Subcutaneous abdominal adipose tissue (tissue), 5 donors: ENCODE data around the gene PAPSS2.
"Not testable (repeated sequence)": the region's sequence is repeated elsewhere in the genome, so short reads cannot be mapped to it uniquely, and the experiment has no call there.

ENCODE experiments used
- H3K27ac ChIP-seq: one replicate; pipeline ENCODE4 v1.7.0; 2013; ENCODE audit warnings: low read depth, mild to moderate bottlenecking, inconsistent platforms, low read length, moderate library complexity
- H3K27me3 ChIP-seq, 5 donors: one replicate each; pipeline ENCODE4 v1.7.0; 2013; ENCODE audit warnings: low read length in 5 of 5, inconsistent platforms in 1 of 5; ENCODE audit not compliant: control insufficient read depth in 5 of 5, insufficient read depth in 4 of 5
- H3K36me3 ChIP-seq, 5 donors: one replicate each; pipeline ENCODE4 v1.7.0; 2013; ENCODE audit warnings: low read length in 5 of 5; ENCODE audit not compliant: control insufficient read depth in 5 of 5, insufficient read depth in 5 of 5
- H3K4me1 ChIP-seq, 5 donors: one replicate each; pipeline ENCODE4 v1.7.0; 2013; ENCODE audit warnings: low read length in 5 of 5, mild to moderate bottlenecking in 3 of 5, moderate library complexity in 1 of 5; ENCODE audit not compliant: control insufficient read depth in 5 of 5, insufficient read depth in 5 of 5
- H3K4me3 ChIP-seq, 5 donors: one replicate each; pipeline ENCODE4 v1.7.0; 2013; ENCODE audit warnings: low read length in 5 of 5, low read depth in 1 of 5
- H3K9ac ChIP-seq, 5 donors: one replicate each; pipeline ENCODE4 v1.7.0; 2013; ENCODE audit warnings: low read length in 5 of 5, mild to moderate bottlenecking in 4 of 5, moderate library complexity in 3 of 5
- H3K9me3 ChIP-seq, 5 donors: one replicate each; pipeline ENCODE4 v1.7.0; 2013; ENCODE audit warnings: low read length in 5 of 5; ENCODE audit not compliant: control insufficient read depth in 5 of 5
- donor health status: healthy.
- donor health status: healthy.
- donor health status: healthy.
- donor health status: healthy.
- donor health status: healthy.

The PAPSS2 gene

DNA sequence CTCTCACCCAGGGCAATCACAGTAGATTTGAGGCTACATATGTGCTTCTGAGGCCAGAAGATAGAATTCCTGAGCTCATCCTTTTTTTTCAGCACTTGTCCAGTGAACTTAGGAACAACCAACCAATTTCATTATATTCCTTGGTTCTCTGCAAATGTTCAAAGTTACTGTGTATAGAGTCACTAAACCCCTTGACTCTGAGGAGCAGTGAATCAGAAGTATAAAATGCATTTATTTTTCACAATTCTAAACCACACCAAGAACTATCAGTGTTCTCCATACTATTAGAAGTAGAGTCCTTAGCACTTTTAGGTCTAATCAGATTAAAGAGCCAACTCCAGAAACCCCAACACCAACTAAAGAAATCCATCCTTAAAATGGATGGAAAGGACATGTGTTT is 19.6 kb upstream of the PAPSS2 start:
- no peak overlapping the region for H3K27ac ChIP-seq
- no peak overlapping the region for H3K9ac ChIP-seq

DNA sequence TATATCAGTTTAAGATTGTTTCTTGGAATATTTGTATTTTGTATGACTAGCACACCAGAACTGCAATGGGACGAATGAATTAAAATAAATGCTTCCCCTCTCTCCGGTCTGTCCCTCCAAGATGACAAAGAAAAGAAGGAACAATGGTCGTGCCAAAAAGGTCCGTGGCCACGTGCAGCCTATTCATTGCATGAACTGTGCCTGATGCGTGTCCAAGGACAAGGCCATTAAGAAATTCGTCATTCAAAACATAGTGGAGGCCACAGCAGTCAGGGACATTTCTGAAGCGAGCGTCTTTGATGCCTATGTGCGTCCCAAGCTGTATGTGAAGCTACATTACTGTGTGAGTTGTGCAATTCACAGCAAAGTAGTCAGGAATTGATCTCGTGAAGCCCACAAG is 17.2 kb upstream of the PAPSS2 start:
- H3K4me1 ChIP-seq, result peaks cover 0 to 8% (median 0%) of the 10 kb centered on the region in 5 donors
- H3K27ac ChIP-seq, result no peak overlapping the region
- H3K27me3 ChIP-seq, result no peaks in the 10 kb centered on the region
- no peak overlapping the region for H3K9ac ChIP-seq
- no peaks in the 10 kb centered on the region for H3K9me3 ChIP-seq
- H3K4me3 ChIP-seq, result no peak overlapping the region
- no peaks in the 10 kb centered on the region for H3K36me3 ChIP-seq

More for the DNA sequence above, 19.6 kb upstream of the PAPSS2 start:
- H3K27me3 ChIP-seq, result no peaks in the 10 kb centered on the region
- peaks cover 0 to 8% (median 0%) of the 10 kb centered on the region in 5 donors for H3K4me1 ChIP-seq
- no peaks in the 10 kb centered on the region for H3K36me3 ChIP-seq
- H3K4me3 ChIP-seq, result no peak overlapping the region
- H3K9me3 ChIP-seq, result no peaks in the 10 kb centered on the region

DNA sequence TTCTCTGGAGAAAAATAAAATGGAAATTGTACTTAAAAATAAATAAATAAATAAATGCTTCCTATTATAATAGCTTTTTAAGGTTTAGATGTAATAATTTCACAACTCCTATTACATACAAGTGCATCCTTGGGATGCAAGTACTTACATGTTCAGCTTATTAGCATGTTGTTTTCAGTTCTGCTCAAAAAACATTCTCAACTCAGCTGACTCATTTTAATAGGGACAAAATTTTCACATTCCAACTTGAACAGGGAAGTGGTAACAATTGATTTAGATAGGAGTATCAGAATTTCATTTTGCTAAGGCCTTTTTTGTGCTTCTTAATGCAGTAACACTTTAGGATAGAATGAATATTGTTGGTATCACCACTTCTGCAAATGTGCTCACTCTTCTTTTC is 16.7 kb upstream of the PAPSS2 start:
- Histone ChIP-seq H3K4me3 (no peak overlapping the region), H3K27me3 (no peaks in the 10 kb centered on the region), H3K4me1 (peaks cover 0 to 8% (median 0%) of the 10 kb centered on the region in 5 donors), H3K9me3 (no peaks in the 10 kb centered on the region), H3K9ac (no peak overlapping the region), H3K27ac (no peak overlapping the region), H3K36me3 (no peaks in the 10 kb centered on the region)

DNA sequence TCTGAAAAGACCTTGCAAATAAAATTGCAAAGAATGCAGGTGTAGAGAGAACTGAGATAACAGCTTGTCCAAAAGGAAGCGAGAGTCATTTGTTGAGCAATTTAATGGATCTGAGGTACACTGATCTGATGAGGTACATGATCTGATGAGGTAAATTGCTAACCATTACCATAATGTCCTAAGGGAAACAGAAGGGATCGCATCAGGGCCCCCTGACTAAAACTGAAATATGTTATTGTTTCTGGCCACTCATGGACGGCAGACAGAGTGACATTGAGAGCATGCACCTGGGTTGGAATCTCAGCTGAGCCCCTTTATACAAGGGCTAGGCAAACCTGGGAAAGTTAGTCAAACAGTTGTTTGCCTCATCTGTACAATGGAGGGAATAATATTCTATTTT is 15.8 kb upstream of the PAPSS2 start:
- no peak overlapping the region for H3K27ac ChIP-seq
- H3K27me3 ChIP-seq, result no peaks in the 10 kb centered on the region
- peaks cover 0 to 8% (median 0%) of the 10 kb centered on the region in 5 donors for H3K4me1 ChIP-seq

DNA sequence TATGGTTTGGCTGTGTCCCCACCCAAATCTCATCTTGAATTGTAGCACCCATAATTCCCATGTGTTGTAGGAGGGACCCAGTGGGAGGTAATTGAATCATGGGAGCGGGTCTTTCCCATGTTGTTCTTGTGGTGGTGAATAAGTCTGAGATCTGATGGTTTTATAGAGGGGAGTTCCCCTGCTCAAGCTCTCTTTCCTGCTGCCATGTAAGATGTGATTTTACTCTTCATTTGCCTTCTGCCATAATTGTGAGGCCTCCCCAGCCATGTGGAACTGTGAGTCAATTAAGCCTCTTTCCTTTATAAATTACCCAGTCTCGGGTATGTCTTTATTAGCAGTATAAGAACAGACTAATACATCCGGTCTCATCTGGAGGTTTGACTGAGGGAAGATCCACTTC is 15.2 kb upstream of the PAPSS2 start:
- not testable (repeated sequence) for H3K9me3 ChIP-seq, H3K27me3 ChIP-seq, H3K27ac ChIP-seq, H3K4me3 ChIP-seq, H3K4me1 ChIP-seq, H3K36me3 ChIP-seq, H3K9ac ChIP-seq

More for the DNA sequence above, 15.8 kb upstream of the PAPSS2 start:
- Histone ChIP-seq H3K4me3 (no peak overlapping the region), H3K9ac (no peak overlapping the region), H3K36me3 (no peaks in the 10 kb centered on the region), H3K9me3 (no peaks in the 10 kb centered on the region)

DNA sequence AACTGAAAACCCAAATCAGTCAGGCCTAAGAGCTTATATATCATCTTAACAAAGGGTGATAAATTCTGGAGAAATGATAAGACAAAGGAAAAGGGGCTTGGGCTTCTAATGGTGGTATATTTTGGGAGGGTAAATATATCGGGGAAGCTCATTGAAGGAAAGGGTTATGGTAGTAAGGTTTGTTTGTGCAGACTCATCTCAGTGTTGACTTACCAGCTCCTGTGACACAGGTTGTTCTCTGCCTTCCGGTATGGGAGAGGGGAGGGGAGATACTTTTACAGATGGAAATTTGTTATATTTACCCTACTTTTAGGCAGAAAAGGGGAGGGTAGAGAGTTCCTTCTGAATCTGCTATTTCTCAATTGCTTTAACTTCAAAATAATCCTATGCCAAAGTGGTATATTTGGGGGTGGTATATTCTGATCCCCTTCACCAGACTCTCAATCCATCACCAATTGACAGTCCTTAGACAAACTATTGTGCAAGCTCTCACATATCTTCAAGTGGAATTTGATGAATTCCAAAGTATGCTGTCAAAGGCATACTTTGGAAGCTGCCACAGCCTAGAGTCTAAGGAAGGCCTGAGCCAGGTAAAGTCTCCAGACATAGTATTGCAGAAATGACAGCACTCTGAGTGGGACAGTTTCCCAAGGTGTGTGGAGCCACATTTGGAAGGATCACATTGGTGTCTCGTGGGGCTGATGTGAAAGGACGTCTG is 13.3 kb upstream of the PAPSS2 start:
- Histone ChIP-seq H3K9me3 (no peaks in the 10 kb centered on the region), H3K27ac (no peak overlapping the region), H3K4me1 (peaks cover 0 to 8% (median 0%) of the 10 kb centered on the region in 5 donors)

DNA sequence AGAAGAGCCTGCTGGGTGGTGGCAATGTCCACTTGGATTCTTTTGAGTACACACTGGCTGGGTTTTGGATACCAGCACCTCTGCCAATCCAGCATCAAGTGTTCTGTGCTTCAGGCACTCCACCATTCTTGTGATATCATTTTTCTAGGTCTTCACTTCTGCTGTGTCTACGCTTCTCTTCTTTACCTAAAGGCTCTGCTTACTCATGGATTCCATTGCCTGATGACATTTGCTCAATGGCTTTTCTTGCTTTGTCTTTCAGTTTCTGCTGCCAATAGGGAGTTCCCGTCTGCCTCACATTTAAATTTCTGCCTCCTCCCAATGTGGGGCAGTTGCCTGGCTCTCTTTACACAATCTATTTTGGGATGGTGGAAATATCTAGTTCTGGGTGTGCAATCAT is 12.7 kb upstream of the PAPSS2 start:
- no peaks in the 10 kb centered on the region for H3K36me3 ChIP-seq
- H3K4me1 ChIP-seq, result peaks cover 0 to 6% (median 0%) of the 10 kb centered on the region in 5 donors
- H3K9ac ChIP-seq, result no peak overlapping the region
- no peak overlapping the region for H3K4me3 ChIP-seq
- H3K27me3 ChIP-seq, result no peaks in the 10 kb centered on the region
- no peaks in the 10 kb centered on the region for H3K9me3 ChIP-seq
- no peak overlapping the region for H3K27ac ChIP-seq

More for the DNA sequence above, 13.3 kb upstream of the PAPSS2 start:
- no peaks in the 10 kb centered on the region for H3K36me3 ChIP-seq
- H3K4me3 ChIP-seq, result no peak overlapping the region
- H3K27me3 ChIP-seq, result no peaks in the 10 kb centered on the region
- H3K9ac ChIP-seq, result no peak overlapping the region

DNA sequence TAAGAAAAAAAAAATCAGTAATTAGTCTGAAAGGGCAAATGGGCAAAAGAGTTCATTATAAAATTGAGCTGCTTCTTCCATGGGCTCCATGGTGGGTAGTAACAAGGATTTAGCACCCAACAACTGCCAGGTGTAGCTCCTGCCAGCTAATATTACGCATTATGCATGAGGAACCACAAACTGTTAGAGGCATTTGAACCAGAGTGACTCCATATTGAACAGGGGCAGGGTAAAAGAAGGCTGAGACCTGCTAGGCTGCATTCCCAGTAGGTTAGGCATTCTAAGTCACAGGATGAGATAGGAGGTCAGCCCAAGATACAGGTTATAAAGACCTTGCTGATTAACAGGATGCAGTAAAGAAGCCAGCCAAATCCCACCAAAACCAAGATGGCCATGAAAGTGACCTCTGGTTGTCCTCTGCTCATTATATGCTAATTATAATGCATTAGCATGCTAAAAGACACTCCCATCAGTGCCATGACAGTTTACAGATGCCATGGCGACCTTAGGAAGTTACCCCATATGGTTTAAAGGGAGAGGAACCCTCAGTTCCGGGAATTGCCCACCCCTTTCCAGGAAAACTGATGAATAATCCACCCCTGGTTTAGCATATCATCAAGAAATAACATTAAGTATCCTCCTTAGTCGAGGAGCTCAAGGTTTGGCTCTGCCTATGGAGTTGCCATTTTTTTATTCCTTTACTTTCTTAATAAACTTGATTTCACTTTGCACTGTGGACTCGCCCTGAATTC is 8.7 kb upstream of the PAPSS2 start:
- Histone ChIP-seq H3K4me1 (no peaks in the 10 kb centered on the region), H3K36me3 (no peaks in the 10 kb centered on the region), H3K4me3 (no peak overlapping the region), H3K27me3 (no peaks in the 10 kb centered on the region), H3K9ac (no peak overlapping the region), H3K9me3 (no peaks in the 10 kb centered on the region), H3K27ac (no peak overlapping the region)

DNA sequence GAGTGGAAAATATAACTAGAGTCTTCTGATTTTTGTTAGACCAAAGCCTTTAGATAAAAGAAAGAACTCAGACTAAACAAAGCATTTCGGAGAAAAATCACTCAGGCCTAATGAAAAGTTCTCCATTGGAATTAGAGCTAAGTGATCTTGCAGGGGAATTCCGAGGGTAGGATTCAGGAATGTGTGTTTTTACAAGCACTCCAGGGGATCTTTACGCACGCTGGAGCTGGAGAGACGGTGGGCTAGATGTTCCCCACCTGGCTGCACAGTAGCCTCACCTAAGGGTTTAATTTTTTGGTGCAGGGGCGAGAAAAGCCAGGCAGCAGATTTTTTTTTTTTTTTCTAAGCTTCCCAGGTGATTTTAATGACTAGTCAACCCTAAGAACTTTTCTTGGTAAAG is 7.9 kb upstream of the PAPSS2 start:
- H3K27ac ChIP-seq, result no peak overlapping the region
- no peaks in the 10 kb centered on the region for H3K9me3 ChIP-seq
- H3K4me1 ChIP-seq, result peaks cover 0 to 4% (median 3%) of the 10 kb centered on the region in 5 donors
- no peak overlapping the region for H3K4me3 ChIP-seq
- H3K27me3 ChIP-seq, result no peaks in the 10 kb centered on the region
- H3K9ac ChIP-seq, result no peak overlapping the region
- no peaks in the 10 kb centered on the region for H3K36me3 ChIP-seq

DNA sequence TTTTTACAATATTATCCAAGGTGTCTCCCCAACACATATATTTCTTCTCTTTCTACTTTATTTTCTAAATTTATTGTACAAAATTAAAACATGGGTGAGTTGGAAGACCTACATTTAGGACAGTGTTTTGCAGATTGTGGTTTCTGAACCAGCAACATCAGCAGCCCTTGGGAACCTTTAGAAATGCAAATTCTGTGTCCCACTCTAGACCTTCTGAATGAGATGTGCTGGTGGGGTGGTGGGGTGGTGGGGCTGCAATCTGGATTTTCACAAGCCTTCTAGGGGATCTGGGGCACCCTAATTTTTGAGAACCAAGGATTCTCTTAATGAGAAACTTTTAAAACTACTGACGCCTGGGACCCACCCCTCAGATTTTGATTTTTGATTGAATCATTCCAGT is 7.4 kb upstream of the PAPSS2 start:
- Histone ChIP-seq H3K27me3 (no peaks in the 10 kb centered on the region), H3K9ac (no peak overlapping the region), H3K9me3 (no peaks in the 10 kb centered on the region), H3K27ac (no peak overlapping the region), H3K4me3 (no peak overlapping the region), H3K36me3 (no peaks in the 10 kb centered on the region), H3K4me1 (peaks cover 1 to 8% (median 7%) of the 10 kb centered on the region in 5 donors)
